Measurements from ENCODE around the gene BCL2.

DNA sequence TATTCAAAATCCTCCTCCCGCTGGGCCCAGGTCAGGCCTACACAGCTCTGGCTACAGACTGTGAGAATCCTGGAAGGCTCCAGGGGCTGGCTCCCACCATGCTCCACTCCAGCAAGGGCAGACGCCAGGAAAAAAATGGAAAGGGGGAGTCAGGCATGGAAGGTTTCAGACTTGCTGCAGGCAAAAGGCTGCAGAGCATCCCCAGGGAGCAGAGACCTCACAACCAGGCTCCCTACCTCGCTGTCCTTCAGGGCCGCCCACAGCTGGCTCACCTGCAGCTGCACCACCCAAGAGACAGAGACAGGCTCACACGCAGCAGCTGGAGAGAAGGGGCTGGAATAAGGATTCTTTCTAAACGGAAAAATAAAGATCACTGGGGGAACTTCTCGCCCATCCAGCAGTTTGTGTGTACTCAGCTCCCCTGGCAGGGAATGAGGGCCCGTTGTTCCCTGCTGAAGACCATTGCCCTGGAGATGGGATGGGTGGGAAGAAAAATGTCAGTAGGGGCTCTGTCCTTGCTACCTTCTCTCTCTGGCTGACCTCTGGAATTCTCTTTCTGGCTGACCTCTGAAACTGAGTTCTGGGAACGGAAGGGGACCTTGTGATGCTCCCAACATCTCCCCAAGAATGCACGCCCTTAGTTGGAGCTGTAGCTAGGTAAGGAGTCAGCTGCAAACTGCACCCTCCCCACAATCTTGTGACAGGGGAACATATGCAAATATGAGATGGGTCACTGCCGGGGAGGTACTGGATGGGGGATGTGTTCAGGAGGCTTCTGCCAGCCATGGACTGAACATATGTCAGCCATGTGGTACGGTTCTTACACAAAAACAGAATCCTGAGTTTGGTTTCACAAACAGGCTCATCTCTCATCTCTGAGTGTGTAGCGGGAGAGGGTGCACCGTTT is 34.5 kb downstream of the BCL2 start:
- TF ChIP-seq, protein P1, sequence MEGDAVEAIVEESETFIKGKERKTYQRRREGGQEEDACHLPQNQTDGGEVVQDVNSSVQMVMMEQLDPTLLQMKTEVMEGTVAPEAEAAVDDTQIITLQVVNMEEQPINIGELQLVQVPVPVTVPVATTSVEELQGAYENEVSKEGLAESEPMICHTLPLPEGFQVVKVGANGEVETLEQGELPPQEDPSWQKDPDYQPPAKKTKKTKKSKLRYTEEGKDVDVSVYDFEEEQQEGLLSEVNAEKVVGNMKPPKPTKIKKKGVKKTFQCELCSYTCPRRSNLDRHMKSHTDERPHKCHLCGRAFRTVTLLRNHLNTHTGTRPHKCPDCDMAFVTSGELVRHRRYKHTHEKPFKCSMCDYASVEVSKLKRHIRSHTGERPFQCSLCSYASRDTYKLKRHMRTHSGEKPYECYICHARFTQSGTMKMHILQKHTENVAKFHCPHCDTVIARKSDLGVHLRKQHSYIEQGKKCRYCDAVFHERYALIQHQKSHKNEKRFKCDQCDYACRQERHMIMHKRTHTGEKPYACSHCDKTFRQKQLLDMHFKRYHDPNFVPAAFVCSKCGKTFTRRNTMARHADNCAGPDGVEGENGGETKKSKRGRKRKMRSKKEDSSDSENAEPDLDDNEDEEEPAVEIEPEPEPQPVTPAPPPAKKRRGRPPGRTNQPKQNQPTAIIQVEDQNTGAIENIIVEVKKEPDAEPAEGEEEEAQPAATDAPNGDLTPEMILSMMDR (IDR thresholded peaks at IDR 0.05), result no peak
- TF ChIP-seq POLR2A (IDR thresholded peaks at IDR 0.05), result no peak
